Fibroblast of lung (primary cell): ENCODE measurements around the gene CPM. TPM values are rescaled to one million over a fixed set of nuclear protein-coding genes. Genes with fewer than 3 reads are reported as not detected.

Experiments used
- DNase-seq, 2 donors: peaks; one replicate each; pipeline versions ENCODE4 v3.0.0 to v3.0.0-alpha.2; 2010; ENCODE audit warnings: low read depth in 2 of 2
- H2AFZ ChIP-seq: 2 replicates; pipeline ENCODE4 v1.5.1; 2012; ENCODE audit warnings: low read length, control low read depth, inconsistent platforms
- H3K27ac ChIP-seq: 2 replicates; pipeline ENCODE4 v1.5.1; 2011; ENCODE audit warnings: low read length, control low read depth; ENCODE audit not compliant: insufficient read depth
- H3K27me3 ChIP-seq: 2 replicates; pipeline ENCODE4 v1.5.1; 2011; ENCODE audit warnings: mild to moderate bottlenecking, low read length; ENCODE audit not compliant: control insufficient read depth, insufficient read depth
- H3K36me3 ChIP-seq: 2 replicates; pipeline ENCODE4 v1.5.1; 2011; ENCODE audit warnings: low read length; ENCODE audit not compliant: control insufficient read depth, insufficient read depth
- H3K4me1 ChIP-seq: 2 replicates; pipeline ENCODE4 v1.5.1; 2011; ENCODE audit warnings: low read length; ENCODE audit not compliant: control insufficient read depth, insufficient read depth; ENCODE audit errors: extremely low read depth
- H3K4me2 ChIP-seq: 2 replicates; pipeline ENCODE4 v1.5.1; 2011; ENCODE audit warnings: low read length, control low read depth; ENCODE audit not compliant: insufficient read depth; ENCODE audit errors: extremely low read depth
- H3K4me3 ChIP-seq, 4 experiments: fragments of 200-600 bp in 1 of 4; sonication (generic) in 1 of 4; replicated peaks in 1 of 4; 2 replicates each; pipeline ENCODE4 v1.5.1; 2011 to 2016; ENCODE audit warnings: low read length in 4 of 4, low read depth in 3 of 4, mild to moderate bottlenecking in 3 of 4, control low read depth in 2 of 4, inconsistent platforms in 1 of 4, mixed read lengths in 1 of 4; ENCODE audit not compliant: insufficient read depth in 1 of 4; ENCODE audit errors: control extremely low read depth in 1 of 4
- H3K79me2 ChIP-seq: 2 replicates; pipeline ENCODE4 v1.5.1; 2012; ENCODE audit warnings: mild to moderate bottlenecking, low read length, inconsistent platforms; ENCODE audit not compliant: control insufficient read depth, insufficient read depth
- H3K9ac ChIP-seq: 2 replicates; pipeline ENCODE4 v1.5.1; 2011; ENCODE audit warnings: mild to moderate bottlenecking, low read length, control low read depth; ENCODE audit not compliant: insufficient read depth
- H3K9me3 ChIP-seq: 2 replicates; pipeline ENCODE4 v1.5.1; 2012; ENCODE audit warnings: low read depth, low read length; ENCODE audit not compliant: control insufficient read depth, insufficient read depth
- H4K20me1 ChIP-seq: 2 replicates; pipeline ENCODE4 v1.5.1; 2011; ENCODE audit warnings: low read length; ENCODE audit not compliant: control insufficient read depth, insufficient read depth; ENCODE audit errors: extremely low read depth
- EZH2 ChIP-seq: IDR thresholded peaks from 2 replicates; pipeline ENCODE4 v1.5.1; 2012; ENCODE audit warnings: low read length, control low read depth, mild to moderate bottlenecking; ENCODE audit errors: missing control alignments
- polyA plus RNA-seq, 2 donors: library from polyadenylated mRNA; depleted of rRNA in 1 of 2; stranded (reverse) in 1 of 2; unstranded in 1 of 2; fragments of >200 nt; gene quantifications; 2 replicates each; pipeline ENCODE4 v1.2.1, GENCODE V29; 2011 to 2012; ENCODE audit warnings: missing spikeins in 1 of 2
- total RNA-seq: library from RNA; depleted of rRNA; stranded (reverse); fragments of >200 nt; gene quantifications from 2 replicates; pipeline ENCODE4 v1.2.1, GENCODE V29; 2014
- TF ChIP-seq, protein P1 (sequence below), 2 donors: IDR thresholded peaks in 1 of 2; conservative IDR thresholded peaks in 1 of 2; 1 replicate in 1 of 2; 2 replicates in 1 of 2; pipeline ENCODE4 v1.5.1; 2011 to 2012; ENCODE audit warnings: low read length in 2 of 2, control low read depth in 1 of 2, inconsistent platforms in 1 of 2, low read depth in 1 of 2, mild to moderate bottlenecking in 1 of 2

The CPM gene
- total and polyA plus RNA-seq, 2 donors (not counting 1 experiment from before 2014, with no cell fraction given): 5.3 to 23.5 TPM

DNA sequence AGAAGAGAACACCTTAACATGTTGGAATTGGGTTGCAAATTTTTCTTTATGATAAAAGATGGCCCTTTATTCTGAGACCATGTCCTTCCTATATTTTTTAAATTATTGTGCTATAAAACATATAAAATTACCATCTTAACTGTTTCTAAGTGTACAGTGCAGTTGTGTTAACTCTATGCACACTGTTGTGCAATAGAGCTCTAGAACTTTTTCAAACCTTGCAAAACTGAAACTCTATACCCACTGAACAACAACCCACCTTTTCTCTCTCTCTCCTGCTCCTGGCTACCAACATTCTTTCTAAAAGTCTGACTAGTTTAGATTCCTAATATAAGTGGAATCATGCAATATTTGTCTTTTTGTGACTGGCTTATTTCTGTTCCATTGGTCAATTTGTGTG, 7.8 kb upstream of the CPM start:
- Histone ChIP-seq H3K36me3 (no peaks in the 10 kb centered on the region), H3K4me3 (no peak overlapping the region), H3K4me1 (no peaks in the 10 kb centered on the region), H3K9me3 (no peaks in the 10 kb centered on the region), H2AFZ (no peak overlapping the region), H4K20me1 (no peaks in the 10 kb centered on the region), H3K27ac (no peak overlapping the region), H3K79me2 (no peaks in the 10 kb centered on the region), H3K27me3 (no peaks in the 10 kb centered on the region), H3K4me2 (no peak overlapping the region), H3K9ac (no peak overlapping the region)
- TF ChIP-seq, protein P1, sequence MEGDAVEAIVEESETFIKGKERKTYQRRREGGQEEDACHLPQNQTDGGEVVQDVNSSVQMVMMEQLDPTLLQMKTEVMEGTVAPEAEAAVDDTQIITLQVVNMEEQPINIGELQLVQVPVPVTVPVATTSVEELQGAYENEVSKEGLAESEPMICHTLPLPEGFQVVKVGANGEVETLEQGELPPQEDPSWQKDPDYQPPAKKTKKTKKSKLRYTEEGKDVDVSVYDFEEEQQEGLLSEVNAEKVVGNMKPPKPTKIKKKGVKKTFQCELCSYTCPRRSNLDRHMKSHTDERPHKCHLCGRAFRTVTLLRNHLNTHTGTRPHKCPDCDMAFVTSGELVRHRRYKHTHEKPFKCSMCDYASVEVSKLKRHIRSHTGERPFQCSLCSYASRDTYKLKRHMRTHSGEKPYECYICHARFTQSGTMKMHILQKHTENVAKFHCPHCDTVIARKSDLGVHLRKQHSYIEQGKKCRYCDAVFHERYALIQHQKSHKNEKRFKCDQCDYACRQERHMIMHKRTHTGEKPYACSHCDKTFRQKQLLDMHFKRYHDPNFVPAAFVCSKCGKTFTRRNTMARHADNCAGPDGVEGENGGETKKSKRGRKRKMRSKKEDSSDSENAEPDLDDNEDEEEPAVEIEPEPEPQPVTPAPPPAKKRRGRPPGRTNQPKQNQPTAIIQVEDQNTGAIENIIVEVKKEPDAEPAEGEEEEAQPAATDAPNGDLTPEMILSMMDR (conservative IDR thresholded peaks at IDR 0.05 in 1 of 2, IDR thresholded peaks at IDR 0.05 in 1 of 2; ENCODE audit: low read depth in 1 of 2, low read length in 2 of 2): no peak
- TF ChIP-seq EZH2: no peak
- DNase-seq: no peak

DNA sequence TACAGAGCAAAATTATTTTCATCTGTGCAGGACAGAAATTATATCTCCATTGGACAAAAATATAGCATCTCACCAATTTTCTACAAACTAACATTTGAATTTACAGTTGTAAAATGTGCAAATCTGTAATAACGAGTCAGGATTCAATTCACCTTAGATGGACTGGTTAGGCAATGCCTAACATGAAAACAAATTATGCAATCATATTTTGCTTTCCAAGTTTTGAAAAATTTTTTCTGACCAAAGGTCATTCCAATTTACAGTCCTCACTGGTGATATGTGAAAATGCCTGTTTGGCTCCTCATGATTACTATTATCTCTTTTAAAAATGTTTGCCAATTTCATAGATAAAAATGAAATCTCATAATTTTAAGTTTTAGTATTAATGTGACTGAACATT, 6.5 kb upstream of the CPM start:
- DNase-seq: no peak
- H4K20me1 ChIP-seq: no peaks in the 10 kb centered on the region
- no peaks in the 10 kb centered on the region for H3K36me3 ChIP-seq
- H3K4me3 ChIP-seq: no peak overlapping the region
- H3K79me2 ChIP-seq: no peaks in the 10 kb centered on the region
- H3K4me2 ChIP-seq: no peak overlapping the region
- H3K4me1 ChIP-seq: no peaks in the 10 kb centered on the region
- H3K27me3 ChIP-seq: no peaks in the 10 kb centered on the region
- no peak overlapping the region for H3K9ac ChIP-seq
- no peaks in the 10 kb centered on the region for H3K9me3 ChIP-seq
- no peak overlapping the region for H2AFZ ChIP-seq
- no peak overlapping the region for H3K27ac ChIP-seq
- TF ChIP-seq, protein P1 (conservative IDR thresholded peaks at IDR 0.05 in 1 of 2, IDR thresholded peaks at IDR 0.05 in 1 of 2; ENCODE audit: low read depth in 1 of 2, low read length in 2 of 2): no peak
- TF ChIP-seq EZH2: no peak

DNA sequence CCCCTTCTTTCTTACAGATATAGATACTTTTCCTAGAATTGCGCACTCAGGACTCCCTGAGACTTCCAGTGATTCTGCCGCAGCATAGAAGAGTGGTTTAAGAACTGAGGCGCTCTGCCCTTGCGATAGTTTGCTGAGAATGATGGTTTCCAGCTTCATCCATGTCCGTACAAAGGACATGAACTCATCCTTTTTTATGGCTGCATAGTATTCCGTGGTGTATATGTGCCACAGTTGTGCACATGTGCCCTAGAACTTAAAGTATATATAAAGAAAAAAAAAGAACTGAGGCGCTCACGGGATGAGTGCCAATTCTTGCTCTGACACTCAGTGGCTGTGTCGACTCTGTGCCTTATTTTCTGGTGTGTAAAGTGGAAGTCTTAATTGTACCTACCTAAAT, 1.4 kb upstream of the CPM start:
- Histone ChIP-seq H3K27me3 (no peaks in the 10 kb centered on the region), H3K4me3 (no peak overlapping the region), H3K4me1 (peaks cover 3% of the 10 kb centered on the region), H2AFZ (no peak overlapping the region), H4K20me1 (no peaks in the 10 kb centered on the region), H3K27ac (no peak overlapping the region), H3K9me3 (no peaks in the 10 kb centered on the region), H3K4me2 (no peak overlapping the region), H3K9ac (no peak overlapping the region), H3K36me3 (no peaks in the 10 kb centered on the region), H3K79me2 (no peaks in the 10 kb centered on the region)
- no peak for DNase-seq
- TF ChIP-seq EZH2: no peak
- TF ChIP-seq, protein P1 (conservative IDR thresholded peaks at IDR 0.05 in 1 of 2, IDR thresholded peaks at IDR 0.05 in 1 of 2; ENCODE audit: low read depth in 1 of 2, low read length in 2 of 2): no peak
